ENCODE results near the gene TPTE. TPM values are rescaled to one million over a fixed set of nuclear protein-coding genes. Genes with fewer than 3 reads are reported as not detected.
A peak's percentile ranks its signal among the peaks of the same experiment; 100 is the strongest.
"Not testable (repeated sequence)": the region's sequence is repeated elsewhere in the genome, so short reads cannot be mapped to it uniquely, and the experiment has no call there.

TPTE gene
- total and polyA plus RNA-seq, 2 experiments from 2014 or later = not detected

- TF ChIP-seq EZH2phosphoT487 (IDR thresholded peaks at IDR 0.05; ENCODE audit: unreplicated experiment) = no peak
- no peak for TF ChIP-seq JUNB (IDR thresholded peaks at IDR 0.05; ENCODE audit: unreplicated experiment)
- no peak for TF ChIP-seq ETS1 (IDR thresholded peaks at IDR 0.05)
- no peak for TF ChIP-seq POLR2AphosphoS5 (IDR thresholded peaks at IDR 0.05; ENCODE audit: low read depth)
These were observed 119.1 kb downstream of the TPTE start (continued) for GRCh38 chr21:10640446-10640845.

GRCh38 chr21:10641107-10641506, 119.7 kb downstream of the TPTE start:
- H3K9me3 Mint-ChIP-seq = no peaks in the 10 kb centered on the region
- peaks cover 1% of the 10 kb centered on the region for H3K27me3 Mint-ChIP-seq (ENCODE audit: insufficient read depth, low read depth, poor library complexity)
- Histone ChIP-seq H3K79me2 (replicated peaks; ENCODE audit: insufficient read depth) (no peaks in the 10 kb centered on the region), H3K4me2 (no peak overlapping the region), H3K36me3 (ENCODE audit: insufficient read depth) (peaks cover 22% of the 10 kb centered on the region), H3K4me3 (no peak overlapping the region), H3K27me3 (ENCODE audit: insufficient read depth) (0 out of 2 replicates have a peak, but pooled peaks cover 5% of the 10 kb centered on the region), H3K27ac (ENCODE audit: low read depth) (no peak overlapping the region), H3F3A (replicated peaks; ENCODE audit: low read depth) (no peaks in the 10 kb centered on the region), H3K9me2 (ENCODE audit: insufficient read depth) (no peaks in the 10 kb centered on the region), H3K4me1 (ENCODE audit: insufficient read depth) (no peaks in the 10 kb centered on the region), H2AFZ (no peak overlapping the region), H4K20me1 (replicated peaks; ENCODE audit: insufficient read depth) (no peaks in the 10 kb centered on the region)
- TF ChIP-seq ZNF462 (CRISPR knock-in tag; IDR thresholded peaks at IDR 0.05) = no peak
- TF ChIP-seq STAT1 (IDR thresholded peaks at IDR 0.05; ENCODE audit: unreplicated experiment) = no peak
- no peak for TF ChIP-seq ZNF114 (CRISPR knock-in tag; IDR thresholded peaks at IDR 0.05)
- no peak for TF ChIP-seq CREB1 (CRISPR knock-in tag; IDR thresholded peaks at IDR 0.05; ENCODE audit: low read depth)
- ATAC-seq = no peak
- no peaks in the 10 kb centered on the region for H3K4me1 Mint-ChIP-seq
- no peak overlapping the region for H3K27ac Mint-ChIP-seq
- DNase-seq (ENCODE audit: low spot score) = no peak
- H3K36me3 Mint-ChIP-seq (ENCODE audit: low read depth) = peaks cover 6% of the 10 kb centered on the region; the same call in 1 of the 3 replicates
- H3K4me3 Mint-ChIP-seq = no peak overlapping the region

- H3K79me2 ChIP-seq (replicated peaks; ENCODE audit: insufficient read depth); H3F3A ChIP-seq (replicated peaks; ENCODE audit: low read depth); H3K27ac ChIP-seq (ENCODE audit: low read depth); H3K27me3 Mint-ChIP-seq (ENCODE audit: insufficient read depth, low read depth, poor library complexity); H3K4me1 ChIP-seq (ENCODE audit: insufficient read depth); H2AFZ ChIP-seq; H3K9me3 Mint-ChIP-seq; H3K27me3 ChIP-seq (ENCODE audit: insufficient read depth); H3K4me2 ChIP-seq; H3K4me3 Mint-ChIP-seq; DNase-seq (ENCODE audit: low spot score); H3K4me1 Mint-ChIP-seq; H3K9me2 ChIP-seq (ENCODE audit: insufficient read depth); ATAC-seq; H4K20me1 ChIP-seq (replicated peaks; ENCODE audit: insufficient read depth); H3K27ac Mint-ChIP-seq: not testable (repeated sequence)
- H3K36me3 Mint-ChIP-seq (ENCODE audit: low read depth) = peaks cover 23% of the 10 kb centered on the region
- Histone ChIP-seq H3K36me3 (ENCODE audit: insufficient read depth) (peaks cover 18% of the 10 kb centered on the region), H3K4me3 (peak overlapping the region; percentile 14; the same call in 1 of the 2 replicates)
These were observed 124.3 kb downstream of the TPTE start for GRCh38 chr21:10645667-10646066.

GRCh38 chr21:10649350-10650149, 128.2 kb downstream of the TPTE start:
- not testable (repeated sequence) for DNase-seq (ENCODE audit: low spot score); H4K20me1 ChIP-seq (replicated peaks; ENCODE audit: insufficient read depth); ATAC-seq; H3K4me1 Mint-ChIP-seq; H3K4me2 ChIP-seq; H2AFZ ChIP-seq; H3K9me2 ChIP-seq (ENCODE audit: insufficient read depth); H3K27me3 ChIP-seq (ENCODE audit: insufficient read depth); H3K9me3 Mint-ChIP-seq; H3K4me1 ChIP-seq (ENCODE audit: insufficient read depth); H3K79me2 ChIP-seq (replicated peaks; ENCODE audit: insufficient read depth); H3K4me3 Mint-ChIP-seq; H3K27ac Mint-ChIP-seq; H3K4me3 ChIP-seq; H3K27ac ChIP-seq (ENCODE audit: low read depth); H3F3A ChIP-seq (replicated peaks; ENCODE audit: low read depth); H3K27me3 Mint-ChIP-seq (ENCODE audit: insufficient read depth, low read depth, poor library complexity)
- H3K36me3 ChIP-seq (ENCODE audit: insufficient read depth) = peaks cover 11% of the 10 kb centered on the region
- H3K36me3 Mint-ChIP-seq (ENCODE audit: low read depth) = peaks cover 23% of the 10 kb centered on the region
